ENCODE results near the gene KLRB1.
"Not testable (repeated sequence)": the region's sequence is repeated elsewhere in the genome, so short reads cannot be mapped to it uniquely, and the experiment has no call there.

KLRB1 gene

DNA sequence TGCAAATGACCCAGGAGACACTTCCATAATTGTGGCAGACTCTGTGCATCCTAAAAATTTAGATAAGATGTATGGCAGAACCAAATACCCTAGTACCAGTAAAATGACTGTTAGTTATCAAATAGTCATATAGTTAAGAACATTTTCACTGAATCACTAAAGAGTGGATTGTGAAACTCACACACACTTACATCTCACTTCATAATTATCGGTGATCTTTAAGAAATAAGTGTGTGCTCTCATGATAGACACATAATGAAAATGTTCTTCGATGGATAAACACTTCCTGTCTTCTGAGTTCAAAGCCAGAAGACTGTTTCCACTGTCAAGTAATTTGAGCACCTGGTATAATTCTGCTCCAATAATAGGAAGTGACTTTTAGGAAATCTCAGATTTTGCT, 19.1 kb upstream of the KLRB1 start:
- TF ChIP-seq, protein P1, sequence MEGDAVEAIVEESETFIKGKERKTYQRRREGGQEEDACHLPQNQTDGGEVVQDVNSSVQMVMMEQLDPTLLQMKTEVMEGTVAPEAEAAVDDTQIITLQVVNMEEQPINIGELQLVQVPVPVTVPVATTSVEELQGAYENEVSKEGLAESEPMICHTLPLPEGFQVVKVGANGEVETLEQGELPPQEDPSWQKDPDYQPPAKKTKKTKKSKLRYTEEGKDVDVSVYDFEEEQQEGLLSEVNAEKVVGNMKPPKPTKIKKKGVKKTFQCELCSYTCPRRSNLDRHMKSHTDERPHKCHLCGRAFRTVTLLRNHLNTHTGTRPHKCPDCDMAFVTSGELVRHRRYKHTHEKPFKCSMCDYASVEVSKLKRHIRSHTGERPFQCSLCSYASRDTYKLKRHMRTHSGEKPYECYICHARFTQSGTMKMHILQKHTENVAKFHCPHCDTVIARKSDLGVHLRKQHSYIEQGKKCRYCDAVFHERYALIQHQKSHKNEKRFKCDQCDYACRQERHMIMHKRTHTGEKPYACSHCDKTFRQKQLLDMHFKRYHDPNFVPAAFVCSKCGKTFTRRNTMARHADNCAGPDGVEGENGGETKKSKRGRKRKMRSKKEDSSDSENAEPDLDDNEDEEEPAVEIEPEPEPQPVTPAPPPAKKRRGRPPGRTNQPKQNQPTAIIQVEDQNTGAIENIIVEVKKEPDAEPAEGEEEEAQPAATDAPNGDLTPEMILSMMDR (IDR thresholded peaks at IDR 0.05; ENCODE audit: insufficient read depth, low read length, missing control alignments): no peak
- no peak overlapping the region for H3K4me3 ChIP-seq (ENCODE audit: low read depth, low read length)
- POLR2A ChIA-PET: no interaction called here
- DNase-seq (ENCODE audit: low read depth, low spot score): no peak
- CTCF ChIA-PET: interaction anchor here (3.6 kb wide), 1 partner anchor 81 kb away, joined by 8 read pairs; no protein-coding TSS in a partner anchor

DNA sequence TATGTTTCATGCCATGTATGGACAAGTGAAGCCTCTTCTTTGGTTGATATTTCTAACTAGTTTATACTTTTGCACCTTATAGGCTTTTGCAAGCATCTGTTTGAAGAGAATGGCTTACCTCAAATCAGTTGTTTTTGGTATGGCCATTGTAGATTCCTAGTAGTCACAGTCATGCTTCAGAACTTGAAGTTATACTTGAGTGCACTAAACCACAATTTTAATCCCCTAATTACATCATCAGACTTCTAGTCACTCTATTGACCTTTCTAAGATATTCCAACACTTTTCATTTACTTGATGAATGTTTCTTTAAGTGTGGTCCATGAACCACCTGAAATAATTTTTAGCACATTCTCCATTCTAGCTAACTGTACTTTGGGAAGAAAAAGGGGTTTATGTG, 18.6 kb upstream of the KLRB1 start:
- DNase-seq (ENCODE audit: low read depth, low spot score): no peak
- CTCF ChIA-PET: interaction anchor here (1.7 to 3.6 kb wide), 3 partner anchors 8 to 122 kb away, joined by 4 to 8 read pairs (median 6); no protein-coding TSS in a partner anchor
- H3K4me3 ChIP-seq (ENCODE audit: low read depth, low read length): no peak overlapping the region
- TF ChIP-seq, protein P1 (IDR thresholded peaks at IDR 0.05; ENCODE audit: insufficient read depth, low read length, missing control alignments): no peak
- POLR2A ChIA-PET: no interaction called here

DNA sequence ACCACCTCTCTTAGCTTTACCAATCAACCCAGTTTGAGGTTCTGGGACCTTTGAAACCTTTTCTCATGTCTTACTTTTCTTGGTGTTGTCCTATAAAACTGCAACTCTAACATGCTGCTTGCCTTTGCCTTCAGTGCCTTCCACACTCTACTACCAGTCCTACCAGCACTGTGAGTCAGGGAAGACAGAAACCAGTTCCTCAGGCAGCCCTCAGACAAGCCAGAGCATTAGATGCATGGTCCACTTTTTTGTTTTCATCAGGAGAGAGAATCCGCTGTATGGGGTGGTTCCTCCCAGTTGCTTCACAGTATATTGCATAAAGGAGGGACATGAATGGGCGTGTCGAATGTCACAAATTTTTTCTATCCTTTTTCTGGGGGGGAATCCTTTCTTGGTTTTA, 17.3 kb upstream of the KLRB1 start:
- TF ChIP-seq, protein P1 (IDR thresholded peaks at IDR 0.05; ENCODE audit: insufficient read depth, low read length, missing control alignments): no peak
- H3K4me3 ChIP-seq (ENCODE audit: low read depth, low read length): no peak overlapping the region
- ChIA-PET CTCF (interaction anchor here (1.7 to 3.6 kb wide), 4 partner anchors 9 to 126 kb away, joined by 4 to 8 read pairs (median 7); no protein-coding TSS in a partner anchor), POLR2A (no interaction called here)
- no peak for DNase-seq (ENCODE audit: low read depth, low spot score)

DNA sequence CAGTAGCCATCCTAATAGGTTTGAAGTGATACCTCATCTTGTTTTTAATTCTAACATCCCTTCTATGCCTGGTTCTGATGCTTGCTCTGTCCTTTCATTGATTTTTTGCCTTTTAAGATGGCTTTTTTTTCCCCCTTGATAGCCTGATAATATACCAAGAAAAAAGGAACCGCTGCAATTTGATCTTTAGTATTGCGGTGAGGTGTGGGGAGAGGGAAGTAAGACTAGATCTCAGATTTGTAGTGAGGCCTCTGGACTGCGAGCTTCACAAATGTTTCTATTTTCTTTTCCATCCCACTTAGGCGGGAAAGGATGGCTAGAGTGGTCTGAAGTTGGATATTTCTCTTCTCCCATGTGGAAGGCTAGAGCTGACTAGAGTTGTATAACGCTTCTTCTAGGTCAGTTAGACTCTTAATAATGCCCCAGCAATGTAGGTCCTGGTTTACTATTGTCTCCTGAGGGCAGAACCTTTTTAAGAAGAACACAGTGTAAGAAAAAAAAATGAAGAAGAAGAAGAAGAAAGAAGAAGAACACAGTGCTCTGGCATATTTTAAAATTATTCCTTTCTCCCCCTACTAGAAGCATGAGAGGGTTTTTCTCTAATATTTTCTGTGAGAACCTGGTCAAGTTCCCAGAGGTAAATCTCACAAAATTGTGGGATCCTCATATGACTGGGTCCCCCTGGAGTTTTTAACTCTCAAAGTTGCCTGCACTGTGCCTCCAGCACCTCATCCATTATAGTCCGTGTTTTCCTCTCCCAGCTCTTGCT, 11.9 kb upstream of the KLRB1 start:
- POLR2A ChIA-PET: no interaction called here
- no peak overlapping the region for H3K4me3 ChIP-seq (ENCODE audit: low read depth, low read length)
- TF ChIP-seq, protein P1 (IDR thresholded peaks at IDR 0.05; ENCODE audit: insufficient read depth, low read length, missing control alignments): no peak
- no peak for DNase-seq (ENCODE audit: low read depth, low spot score)
- CTCF ChIA-PET: no interaction called here

DNA sequence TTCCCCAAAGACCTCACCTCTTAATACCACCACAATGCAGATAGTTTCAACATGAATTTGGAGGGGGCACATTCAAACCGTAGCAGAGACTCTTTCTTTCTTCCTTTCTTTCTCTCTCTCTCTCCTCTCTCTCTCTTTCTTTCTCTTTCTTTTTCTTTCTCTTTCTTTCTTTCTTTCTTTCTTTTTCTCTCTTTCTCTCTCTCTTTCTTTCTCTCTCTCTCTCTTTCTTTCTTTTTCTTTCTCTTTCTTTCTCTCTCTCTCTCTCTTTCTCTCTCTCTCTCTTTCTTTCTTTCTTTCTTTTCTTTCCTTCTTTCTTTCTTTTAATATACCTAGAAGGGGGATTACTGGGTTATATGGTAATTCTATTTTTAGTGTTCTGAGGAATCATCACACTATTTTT, 11.2 kb upstream of the KLRB1 start:
- H3K4me3 ChIP-seq (ENCODE audit: low read depth, low read length); DNase-seq (ENCODE audit: low read depth, low spot score); CTCF ChIA-PET; POLR2A ChIA-PET: not testable (repeated sequence)

DNA sequence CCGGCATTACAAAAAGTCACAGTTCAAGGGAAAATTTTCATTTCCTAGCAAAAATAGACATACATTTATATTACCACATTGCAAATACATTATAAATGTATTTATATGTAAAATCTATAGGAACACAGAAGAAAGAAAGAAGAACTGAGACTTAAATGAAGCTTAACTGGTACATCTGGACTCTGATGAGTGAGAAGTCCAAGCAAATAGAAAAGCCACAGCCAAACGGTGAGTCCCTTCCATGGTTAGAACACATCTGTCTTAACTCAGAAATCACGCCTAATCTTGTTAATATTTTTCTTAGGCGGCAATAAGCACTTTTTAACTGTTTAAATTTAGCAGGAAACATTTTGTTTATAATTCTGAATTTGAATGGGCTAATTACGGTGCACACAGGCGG, 9.4 kb upstream of the KLRB1 start:
- ChIA-PET POLR2A (no interaction called here), CTCF (no interaction called here)

More for the DNA sequence above, 9.4 kb upstream of the KLRB1 start:
- H3K4me3 ChIP-seq (ENCODE audit: low read depth, low read length): no peak overlapping the region
- no peak for DNase-seq (ENCODE audit: low read depth, low spot score)
- TF ChIP-seq, protein P1 (IDR thresholded peaks at IDR 0.05; ENCODE audit: insufficient read depth, low read length, missing control alignments): no peak

Measured in AG04449 (cell line).